Stimulated activated CD4-positive, alpha-beta T cell treated with anti-CD3 and anti-CD28 coated beads, Interleukin-1b, Interleukin-23, amount 100 ng/mL, for 1 hour (primary cell): Measurements from ENCODE around the gene DACT3.

Source experiments
- DNase-seq, 2 donors: peaks; one replicate each; pipeline ENCODE4 v3.0.0-alpha.2; 2020; ENCODE audit warnings: low read depth in 2 of 2

Gene DACT3

DNA sequence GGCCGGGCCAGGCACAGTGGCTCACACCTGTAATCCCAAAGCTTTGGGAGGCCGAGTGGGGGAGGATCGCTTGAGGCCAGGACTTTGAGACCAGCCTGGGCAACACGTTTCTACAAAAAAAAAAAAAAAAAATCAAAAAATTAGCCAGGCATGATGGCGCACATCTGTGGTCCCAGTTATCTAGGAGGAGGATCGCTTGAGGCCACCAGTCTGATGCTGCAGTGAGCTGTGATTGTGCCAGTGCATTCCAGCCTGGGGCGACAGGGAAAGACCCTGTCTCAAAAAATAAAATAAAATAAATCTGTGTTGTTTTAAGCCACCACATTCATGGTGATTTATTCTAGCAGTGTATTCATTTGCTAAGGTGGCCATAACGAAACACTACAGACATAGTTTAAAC, 4.1 kb upstream of the DACT3 start:
- no peak for DNase-seq

DNA sequence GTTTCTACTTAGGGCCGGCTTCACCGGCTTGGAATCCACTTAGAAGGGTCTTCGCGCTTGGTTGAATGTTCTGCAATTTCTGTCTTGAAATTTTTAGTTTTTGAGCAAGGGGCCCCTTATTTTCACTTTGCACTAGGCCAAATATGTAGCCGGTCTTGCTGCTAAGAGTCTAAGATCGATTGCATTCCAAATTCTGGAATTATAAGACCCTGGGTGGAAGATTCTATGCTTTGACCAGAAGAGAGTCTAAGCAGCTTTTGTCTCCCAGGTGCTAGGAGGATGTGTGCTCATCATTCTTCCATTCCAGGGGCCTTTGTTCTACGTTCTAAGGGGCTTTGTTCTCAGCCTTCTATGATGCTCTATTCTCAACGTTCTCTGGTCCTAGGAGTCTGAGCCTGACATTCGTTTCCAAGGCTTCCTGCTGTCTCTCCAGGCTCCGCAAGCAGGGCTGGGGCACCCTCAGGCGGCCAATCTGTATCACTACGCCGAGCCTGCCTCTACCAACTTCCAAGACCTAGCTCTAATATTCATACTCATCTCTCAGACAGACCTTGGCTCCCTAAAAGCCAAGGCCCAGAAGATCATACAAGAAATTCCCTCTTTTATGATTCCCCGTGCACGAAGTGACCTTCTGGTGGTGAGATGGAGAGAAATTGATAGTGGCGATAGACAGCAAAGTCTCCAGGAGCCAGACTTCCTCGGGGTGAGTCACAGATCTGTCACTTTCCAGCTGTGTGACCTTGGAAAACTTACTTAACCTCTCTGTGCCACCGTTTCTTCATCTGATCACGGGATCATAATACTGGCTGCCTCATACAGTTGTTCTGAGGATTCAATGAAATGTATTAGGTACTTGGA, 982 bp upstream of the DACT3 start:
- DNase-seq = peak; percentile 46

DNA sequence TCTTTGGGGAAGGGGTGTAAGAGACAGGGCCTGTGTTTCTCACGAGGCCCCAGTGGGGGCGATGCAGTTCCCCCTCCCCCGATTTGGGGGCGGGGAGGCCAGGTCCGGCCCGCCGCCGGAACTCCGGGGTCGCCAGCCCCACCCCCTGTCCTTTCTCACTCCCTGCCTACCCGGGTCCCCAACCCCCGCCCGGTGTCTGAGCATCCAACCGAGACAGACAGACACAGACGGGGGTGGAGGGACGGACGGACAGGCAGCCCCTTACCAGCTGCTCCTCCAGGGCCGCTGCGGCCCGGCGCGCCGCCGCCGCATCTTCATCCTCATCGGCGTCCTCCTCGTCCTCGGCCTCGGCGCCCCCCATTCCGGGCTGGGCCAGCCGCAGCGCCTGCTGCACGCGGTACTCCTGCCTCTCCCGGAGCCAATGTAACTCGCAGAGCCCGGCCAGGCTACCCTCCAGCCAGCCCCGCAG, 397 bp downstream of the DACT3 start:
- no peak for DNase-seq

DNA sequence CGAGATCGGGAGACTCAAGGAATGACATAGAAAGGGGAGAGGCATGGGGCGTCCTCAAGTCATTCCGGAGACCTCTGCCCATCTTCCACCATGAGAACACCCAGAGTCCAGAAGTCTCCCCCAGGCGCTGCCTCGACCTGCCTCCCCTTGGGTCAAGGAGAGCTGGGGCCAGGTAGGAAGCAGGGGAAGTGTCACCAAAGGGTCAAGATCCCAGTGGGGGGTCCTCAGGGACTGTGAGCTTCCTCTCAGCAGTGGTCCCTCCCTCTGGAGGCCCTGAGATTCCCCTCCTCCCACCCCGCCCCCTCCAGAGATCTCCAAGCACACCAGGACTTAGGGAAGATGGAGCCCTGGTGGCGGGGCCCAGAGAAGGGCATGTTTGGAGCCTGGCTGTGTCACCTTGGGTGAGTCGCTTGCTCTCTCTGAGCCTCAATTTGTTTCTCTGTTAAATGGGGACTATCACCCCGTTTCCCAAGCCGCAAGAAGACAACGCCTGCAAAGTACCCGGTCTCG, 919 bp downstream of the DACT3 start:
- DNase-seq = no peak

DNA sequence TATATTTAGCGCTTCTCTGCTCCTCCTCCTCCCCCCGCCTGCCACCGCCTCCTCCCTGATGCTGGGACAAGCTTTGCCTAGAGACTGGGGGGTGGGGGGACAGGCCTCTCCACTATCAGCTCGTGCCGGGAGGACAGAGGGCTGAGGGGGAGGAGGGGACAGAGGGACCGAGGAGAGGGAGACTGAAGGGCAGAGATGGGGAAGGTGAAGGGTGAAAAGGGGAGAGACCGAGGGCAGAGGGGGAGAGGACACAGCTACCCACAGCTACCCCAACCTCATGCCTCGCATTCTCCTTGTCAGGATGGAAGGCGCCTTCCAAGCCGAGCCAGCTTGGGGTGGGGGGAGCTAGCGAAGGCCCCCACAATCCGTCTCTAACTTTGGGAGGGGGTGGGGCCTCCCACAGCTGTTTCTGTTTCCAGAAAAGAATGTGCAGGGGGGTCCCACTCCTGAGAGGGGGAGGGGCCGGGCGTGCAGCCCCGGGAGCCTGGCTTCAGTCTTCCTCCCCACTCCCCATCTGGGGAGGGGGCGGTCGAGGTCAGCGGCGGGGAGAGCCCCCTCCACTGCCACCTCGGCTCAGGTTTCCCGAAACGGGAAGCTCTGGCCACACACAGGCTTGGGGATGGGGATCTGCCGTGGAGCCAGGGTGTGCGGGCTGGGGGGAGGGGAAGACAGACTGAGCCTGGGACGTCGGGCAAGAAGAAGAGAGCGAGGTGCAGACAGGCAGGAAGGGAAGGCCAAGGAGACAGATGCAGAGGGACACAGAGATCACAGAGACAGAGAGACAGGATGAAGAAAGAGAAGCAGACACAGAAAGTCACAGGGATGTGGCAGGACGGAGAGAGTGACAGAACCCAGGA, 1.6 kb downstream of the DACT3 start:
- DNase-seq = no peak

DNA sequence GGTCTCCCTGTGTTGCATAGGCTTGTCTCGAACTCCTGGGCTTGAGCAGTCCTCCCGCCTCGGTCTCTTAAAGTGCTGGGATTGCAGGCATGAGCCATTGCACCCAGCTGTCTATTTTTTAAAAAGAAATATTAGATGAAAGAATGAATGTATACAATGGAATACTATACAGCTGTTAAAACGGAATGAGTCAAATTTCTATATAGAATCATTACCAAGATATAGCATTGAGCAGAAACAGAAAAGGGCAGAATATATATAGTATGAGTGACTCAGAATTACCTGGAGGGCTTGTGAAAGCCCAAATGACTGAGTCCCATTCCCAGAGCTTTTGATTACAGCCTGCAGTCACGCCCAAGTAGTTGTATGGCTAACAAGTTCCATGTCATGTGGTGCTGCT, 4.4 kb downstream of the DACT3 start:
- no peak for DNase-seq

DNA sequence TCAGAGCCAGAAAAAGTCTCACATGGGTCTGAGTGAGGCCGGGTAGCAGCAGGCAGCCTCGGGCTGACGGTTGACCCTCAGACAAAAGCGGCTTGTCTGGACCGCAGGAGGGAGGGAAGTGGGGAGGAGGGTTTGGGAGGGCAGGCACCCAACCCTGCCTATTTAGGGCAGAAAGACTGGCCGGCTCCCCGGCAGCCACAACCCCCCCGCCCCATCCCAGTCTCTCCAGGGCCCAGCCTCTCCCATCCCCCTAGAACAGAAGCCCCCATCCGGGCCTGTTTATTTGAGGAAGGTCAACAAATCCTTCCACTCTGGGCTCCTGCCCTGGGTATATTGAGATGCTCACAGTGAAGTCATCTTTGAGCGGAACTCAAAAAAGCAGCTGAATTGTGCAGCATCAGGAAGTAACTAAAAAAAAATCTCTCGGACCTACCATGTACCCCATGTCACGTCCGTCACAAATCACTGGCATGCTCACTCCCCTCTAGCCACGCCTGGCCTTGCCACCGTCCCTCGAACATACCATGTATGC, 6.3 kb downstream of the DACT3 start:
- no peak for DNase-seq

DNA sequence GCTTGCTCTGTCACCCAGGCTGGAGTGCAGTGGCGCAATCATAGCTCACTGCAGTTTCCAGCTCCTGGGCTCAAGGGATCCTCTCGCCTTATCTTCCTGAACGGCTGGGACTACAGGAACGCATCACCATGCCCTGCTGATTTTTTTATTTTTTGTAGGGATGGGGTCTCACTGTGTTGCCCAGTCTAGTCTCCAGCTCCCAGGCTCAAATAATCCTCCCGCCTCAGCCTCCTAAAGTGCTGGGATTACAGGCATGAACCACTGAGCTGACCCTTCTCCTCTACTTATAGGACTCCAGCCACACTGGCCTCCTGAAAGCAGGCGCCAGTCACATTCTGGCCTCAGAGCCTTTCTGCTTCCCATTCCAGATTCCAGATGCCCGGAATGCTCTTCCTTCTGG, 10.5 kb downstream of the DACT3 start:
- no peak for DNase-seq

DNA sequence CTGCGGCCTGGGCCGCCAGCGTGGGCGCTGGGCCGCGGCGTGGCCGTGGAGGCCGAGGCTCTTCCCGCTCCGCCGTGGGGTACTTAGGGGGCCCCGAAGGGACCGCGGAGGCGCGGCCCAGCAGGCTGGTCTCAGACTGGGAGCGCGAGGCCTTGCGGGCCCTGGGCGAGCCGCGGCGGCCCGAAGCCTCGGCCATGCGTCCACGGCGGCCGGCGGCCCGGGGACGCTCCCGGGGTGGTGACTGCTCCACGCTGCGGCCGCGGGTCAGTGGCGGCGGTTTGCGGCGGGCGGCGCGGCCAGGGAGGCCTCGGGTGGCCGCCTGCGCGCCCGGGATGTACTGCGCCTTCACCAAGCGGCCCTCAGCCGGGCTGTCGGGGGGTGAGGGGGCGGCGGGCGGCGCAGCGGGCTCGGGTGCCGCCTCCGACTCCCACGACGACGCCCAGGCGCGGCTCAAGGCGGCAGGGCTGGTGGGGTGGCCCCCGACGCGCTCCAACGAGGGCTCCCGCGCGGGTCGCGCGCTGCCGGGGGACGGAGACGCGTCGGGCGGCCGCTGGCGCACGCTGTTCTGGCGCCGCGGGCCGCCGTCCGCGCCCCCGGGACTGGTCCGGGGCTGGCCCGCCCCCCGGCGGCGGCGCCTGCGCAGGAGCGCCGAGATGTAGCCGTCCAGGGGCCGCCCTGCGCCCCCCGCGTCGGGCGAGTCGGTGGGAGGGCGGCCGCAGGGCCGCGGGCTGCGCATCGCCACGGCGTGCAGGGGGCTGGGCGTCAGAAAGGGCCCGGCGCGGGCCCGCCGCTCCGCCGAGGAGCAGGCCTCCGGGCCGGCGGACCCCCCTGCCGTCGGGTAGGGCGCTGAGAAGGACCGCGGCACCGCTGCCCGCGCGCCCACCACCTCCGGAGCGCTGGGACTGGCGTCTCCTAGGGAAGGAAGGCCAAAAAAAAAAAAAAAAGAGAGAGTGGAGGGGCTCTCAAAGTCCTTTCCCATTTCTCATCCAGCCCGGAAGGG, 11.7 kb downstream of the DACT3 start:
- DNase-seq = no peak

DNA sequence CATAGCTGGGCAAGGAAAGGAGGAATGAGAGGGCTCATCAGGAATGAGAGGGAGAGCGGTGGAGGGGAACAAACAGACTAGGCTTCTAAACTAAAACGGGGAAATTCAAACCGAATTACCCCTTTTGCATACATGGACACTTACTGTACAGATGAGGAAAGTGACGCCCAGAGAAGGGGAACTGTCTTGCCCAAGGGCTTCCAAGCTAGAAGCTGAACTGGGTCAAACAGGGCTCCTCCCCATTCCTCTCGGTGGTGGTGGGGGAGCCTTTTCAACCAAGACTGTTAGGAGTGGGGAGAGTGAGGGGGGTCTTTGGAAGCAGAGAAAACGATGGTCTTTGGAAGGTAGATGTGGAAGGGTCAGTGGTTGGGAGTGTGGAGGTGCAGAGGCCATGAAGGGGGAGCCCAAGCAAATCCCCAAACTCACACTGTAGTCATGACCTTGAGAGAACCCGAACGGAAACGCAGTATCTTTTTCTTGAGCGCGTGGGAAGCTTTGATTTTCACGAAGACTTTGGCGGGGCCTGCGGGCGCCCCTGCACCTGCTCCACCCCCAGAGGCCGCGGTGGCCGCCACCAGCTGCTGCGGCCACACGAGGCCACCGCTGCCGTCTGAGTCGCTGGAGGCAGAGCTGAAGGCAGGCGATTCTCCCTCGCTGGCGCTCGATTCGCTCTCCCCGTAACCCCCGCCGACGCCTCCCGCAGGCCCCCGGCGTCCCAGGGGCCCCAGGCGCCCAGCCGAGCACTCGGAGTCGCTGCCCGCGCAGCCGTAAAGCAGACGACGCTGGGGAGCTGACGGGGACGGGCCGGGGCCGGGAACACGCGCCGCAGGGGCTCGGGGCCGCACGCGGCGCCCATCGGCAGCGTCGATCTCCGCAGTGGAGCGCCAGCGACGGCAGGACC, 12.7 kb downstream of the DACT3 start:
- no peak for DNase-seq

DNA sequence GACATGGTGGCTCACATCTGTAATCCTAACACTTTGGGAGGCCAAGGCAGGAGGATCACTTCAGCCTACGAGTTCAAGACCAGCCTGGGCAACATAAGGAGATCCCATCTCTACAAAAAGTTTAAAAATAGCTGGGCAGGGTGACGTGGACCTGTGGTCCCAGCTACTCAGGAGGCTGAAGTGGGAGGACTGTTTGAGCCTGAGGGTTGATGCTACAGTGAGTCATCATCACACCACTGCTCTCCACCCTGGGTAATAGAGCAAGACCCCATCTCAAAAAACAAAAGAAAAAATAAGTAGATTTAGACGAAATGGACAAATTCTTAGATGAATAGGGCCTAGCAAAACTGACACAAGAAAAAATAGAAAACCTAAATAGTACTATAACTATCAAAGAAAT, 14.6 kb downstream of the DACT3 start:
- no peak for DNase-seq

DNA sequence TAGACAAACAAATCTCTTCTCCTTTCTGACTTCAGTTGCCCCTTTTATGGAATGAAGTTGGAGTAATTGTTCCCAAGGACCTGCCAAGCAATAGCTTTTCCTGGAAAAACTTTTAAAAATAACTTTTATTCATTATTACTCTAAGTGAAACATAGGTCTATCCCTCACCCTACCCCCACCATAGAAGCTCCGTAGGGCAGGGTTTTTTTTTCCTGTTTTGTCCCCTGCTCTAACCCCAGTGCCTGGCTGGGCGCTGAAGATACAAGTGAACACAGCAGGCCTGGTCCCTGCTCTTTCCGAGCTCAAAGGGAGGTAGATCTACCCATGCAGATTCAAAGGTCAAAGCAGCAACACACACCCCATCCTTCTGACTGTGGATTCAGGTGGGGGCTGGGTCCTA, 16.3 kb downstream of the DACT3 start:
- DNase-seq = no peak

DNA sequence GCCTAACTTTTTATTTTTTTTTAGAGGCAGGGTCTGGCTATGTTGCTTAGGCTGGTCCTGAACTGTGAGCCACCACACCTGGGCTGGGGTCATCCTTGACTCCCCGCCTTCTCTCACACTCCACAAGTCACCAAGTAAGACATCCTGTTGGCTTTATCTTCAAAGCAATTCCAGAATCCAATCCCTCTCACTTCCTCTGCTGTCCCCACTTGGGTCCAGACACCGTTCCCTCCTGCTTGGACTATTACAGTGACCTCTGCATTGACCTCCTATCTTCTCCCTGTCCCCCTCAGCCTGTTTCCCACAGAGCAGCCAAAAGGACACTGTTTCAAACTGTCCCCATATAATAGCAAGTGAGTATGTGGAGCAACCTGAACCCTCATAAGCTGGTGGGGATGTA, 20.3 kb downstream of the DACT3 start:
- no peak for DNase-seq

DNA sequence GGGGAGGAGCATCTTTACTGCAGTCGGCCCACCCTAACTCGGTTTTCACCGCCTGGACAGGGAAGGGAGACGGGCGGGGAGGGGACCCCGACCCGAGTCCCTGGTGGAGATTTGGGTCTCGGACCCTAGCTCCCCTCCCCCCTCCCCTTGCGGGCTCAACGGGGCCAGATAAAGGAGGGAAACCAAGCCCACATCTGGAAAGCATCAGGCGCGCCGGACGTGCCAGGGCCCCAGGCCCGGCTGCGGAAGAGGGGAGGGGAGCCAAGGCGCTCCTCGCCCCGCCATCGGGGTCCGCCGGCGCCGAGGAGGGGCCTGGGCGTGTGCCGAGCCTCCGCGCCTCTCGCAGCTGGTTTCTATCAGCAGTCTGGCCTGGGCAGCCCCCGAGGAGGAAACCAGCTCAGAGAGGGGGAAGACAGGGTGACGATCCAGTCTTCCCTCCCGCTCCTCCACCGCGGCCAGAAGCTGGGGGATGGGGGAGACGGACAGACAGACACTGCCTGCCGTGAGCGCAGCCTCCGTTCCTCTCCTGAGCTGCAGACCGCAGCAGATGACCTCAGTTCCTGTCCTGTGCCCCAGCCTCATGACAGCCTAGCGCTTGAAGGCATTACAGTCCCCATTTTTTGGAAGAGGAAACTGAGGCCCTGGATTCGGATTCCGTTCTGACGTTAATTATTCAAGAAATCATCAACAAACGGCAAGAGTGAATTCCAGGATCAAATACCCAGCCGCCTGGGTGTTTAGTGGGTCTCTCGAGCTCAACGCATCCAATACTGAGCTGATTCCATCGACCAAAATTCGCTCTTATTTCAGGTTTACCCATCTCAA, 21.4 kb downstream of the DACT3 start:
- DNase-seq = no peak

DNA sequence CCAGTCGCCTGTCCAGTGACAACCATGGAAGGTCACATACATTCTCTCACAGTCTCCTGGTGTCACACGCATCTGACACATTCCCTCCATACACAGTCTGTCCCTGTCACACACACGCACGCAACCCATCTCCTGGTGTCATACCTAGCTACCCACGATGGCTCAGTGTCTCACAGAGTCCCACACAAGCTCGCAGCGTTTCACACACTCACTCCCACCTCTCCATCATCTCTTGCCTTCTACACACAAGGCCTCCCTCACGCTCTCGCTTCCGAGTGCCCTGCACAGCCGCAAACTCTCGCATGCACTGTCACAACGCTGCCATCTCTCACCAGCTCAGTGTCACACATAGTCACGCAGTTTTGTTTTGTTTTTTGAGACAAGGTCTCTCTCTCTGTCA, 23.8 kb downstream of the DACT3 start:
- DNase-seq = no peak

DNA sequence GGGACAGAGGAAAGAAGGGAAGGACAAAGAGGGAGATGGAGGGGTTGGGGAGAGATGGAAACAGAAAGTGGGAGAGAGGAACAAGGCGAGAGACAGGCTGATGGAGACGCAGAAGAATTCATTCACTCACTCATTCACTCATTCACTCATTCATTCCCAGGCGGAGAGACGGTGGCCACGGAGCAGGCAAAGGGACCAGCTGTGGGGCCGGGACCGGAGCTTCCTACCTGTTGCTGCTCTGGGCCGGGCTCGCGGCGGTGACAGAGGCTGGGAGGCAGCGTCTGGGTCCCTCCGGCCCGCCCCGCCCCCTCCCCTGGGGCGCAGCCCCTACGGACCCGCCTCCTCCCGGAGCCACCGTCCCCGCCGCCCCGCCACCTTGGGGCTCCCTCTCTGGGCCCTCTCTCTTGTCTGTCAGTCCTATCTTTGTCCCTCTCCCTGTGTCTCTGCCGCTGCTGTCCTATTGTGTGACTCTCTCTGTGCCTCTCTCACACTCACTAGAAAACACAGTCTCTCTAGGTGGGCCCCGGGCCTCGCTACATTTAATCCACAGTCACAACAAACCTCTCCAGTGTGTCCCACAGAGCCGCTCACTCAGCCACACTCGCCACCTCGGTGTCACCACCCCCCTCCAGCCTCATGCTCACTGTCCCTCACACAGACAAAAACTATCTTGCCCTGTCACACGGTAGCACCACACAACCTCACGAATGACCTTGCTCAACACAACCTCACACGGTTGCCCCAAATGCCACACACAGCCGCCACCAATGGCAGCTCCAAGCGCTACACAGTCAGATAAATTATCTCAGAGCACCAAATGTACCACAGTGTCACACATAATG, 24.8 kb downstream of the DACT3 start, which contains the start of gene GNG8:
Gene GNG8, minus strand, starts transcription at position 283 of the 842 bp plus-strand sequence. CDS start 1,520 bp downstream, outside the sequence.
- DNase-seq = no peak

DNA sequence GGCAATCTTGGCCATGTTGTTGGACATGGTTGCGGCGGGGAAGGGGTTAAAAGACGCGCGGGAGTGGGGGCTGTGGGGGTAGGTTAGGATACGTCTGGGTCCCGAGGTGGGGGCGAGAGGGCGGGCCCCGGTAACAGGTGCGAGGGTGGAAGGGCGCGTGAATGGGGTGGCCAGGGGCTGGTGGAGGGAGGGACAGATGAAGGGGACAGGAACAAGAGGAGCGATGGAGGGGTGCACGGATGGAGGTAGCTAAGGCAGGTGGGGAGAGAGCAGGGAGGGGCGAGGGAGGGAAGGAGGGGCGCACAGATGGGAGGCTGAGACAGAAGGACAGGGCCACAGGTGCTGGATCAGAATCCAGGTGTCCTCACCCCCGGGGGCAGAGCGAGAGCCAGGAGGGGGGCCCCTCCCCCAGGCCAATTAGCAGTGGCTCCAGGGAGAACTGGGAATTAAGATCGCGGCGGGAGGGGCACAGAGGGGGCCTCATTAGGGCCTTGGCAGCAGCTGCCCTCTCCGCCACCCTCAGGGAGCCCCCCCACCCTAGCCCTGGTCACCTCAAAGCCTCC, 26.2 kb downstream of the DACT3 start:
- no peak for DNase-seq
